Gastroesophageal sphincter (tissue), 3 donors: ENCODE data around the gene ABAT.

ENCODE experiments used
- EP300 ChIP-seq: sonication (generic); formaldehyde crosslinking; IDR thresholded peaks from one replicate; pipeline ENCODE4 v1.6.1; 2017; ENCODE audit warnings: antibody characterized with exemption, mild to moderate bottlenecking
- TF ChIP-seq, protein P1 (sequence below), 4 experiments: fragments of 200-600 bp in 2 of 4; fragments of 450-650 bp in 2 of 4; sonication (generic) in 1 of 4; IDR thresholded peaks; one replicate each; pipeline ENCODE4 v1.5.1; 2017 to 2019; ENCODE audit warnings: antibody characterized with exemption in 4 of 4, mild to moderate bottlenecking in 2 of 4, moderate library complexity in 2 of 4

DNA sequence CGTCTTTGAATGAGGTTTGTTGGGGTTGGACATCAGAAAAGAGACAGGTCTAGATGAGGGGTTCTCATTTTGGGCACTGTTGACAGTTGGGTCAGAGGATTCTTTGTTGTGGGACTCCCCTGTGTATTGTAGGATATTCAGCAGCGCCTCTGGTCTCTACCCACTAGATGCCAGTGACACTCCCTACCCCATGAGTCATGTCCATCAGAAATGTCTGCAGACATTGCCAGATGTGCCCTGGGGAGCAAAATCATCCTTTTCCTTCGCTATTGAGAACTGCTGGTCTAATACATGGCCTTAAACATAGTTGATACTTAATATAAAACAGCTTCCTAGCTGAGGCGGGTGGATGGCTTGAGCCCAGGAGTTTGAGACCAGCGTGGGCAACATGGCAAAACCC, 3.1 kb downstream of the ABAT start:
- no peak for TF ChIP-seq EP300
- TF ChIP-seq, protein P1, sequence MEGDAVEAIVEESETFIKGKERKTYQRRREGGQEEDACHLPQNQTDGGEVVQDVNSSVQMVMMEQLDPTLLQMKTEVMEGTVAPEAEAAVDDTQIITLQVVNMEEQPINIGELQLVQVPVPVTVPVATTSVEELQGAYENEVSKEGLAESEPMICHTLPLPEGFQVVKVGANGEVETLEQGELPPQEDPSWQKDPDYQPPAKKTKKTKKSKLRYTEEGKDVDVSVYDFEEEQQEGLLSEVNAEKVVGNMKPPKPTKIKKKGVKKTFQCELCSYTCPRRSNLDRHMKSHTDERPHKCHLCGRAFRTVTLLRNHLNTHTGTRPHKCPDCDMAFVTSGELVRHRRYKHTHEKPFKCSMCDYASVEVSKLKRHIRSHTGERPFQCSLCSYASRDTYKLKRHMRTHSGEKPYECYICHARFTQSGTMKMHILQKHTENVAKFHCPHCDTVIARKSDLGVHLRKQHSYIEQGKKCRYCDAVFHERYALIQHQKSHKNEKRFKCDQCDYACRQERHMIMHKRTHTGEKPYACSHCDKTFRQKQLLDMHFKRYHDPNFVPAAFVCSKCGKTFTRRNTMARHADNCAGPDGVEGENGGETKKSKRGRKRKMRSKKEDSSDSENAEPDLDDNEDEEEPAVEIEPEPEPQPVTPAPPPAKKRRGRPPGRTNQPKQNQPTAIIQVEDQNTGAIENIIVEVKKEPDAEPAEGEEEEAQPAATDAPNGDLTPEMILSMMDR (IDR thresholded peaks at IDR 0.05), result no peak
